Neural cell (in vitro differentiated cells): Measurements from ENCODE around the gene EPHA1. TPM values are rescaled to one million over a fixed set of nuclear protein-coding genes. Genes with fewer than 3 reads are reported as not detected.

Source experiments
- H2AFZ ChIP-seq: fragments of 200-600, 300-800 bp; sonication (generic), shearing (Covaris generic); 2 replicates; pipeline ENCODE4 v1.6.0; 2014; ENCODE audit warnings: low read depth, mild to moderate bottlenecking, antibody characterized with exemption, low read length, moderate library complexity
- H3F3A ChIP-seq: fragments of 200-600 bp; shearing (Covaris generic); 2 replicates; pipeline ENCODE4 v1.6.1; 2016; ENCODE audit warnings: mild to moderate bottlenecking, moderate library complexity, mixed read lengths, antibody characterized with exemption, low read length; ENCODE audit not compliant: insufficient read depth, poor library complexity, severe bottlenecking
- H3K27ac ChIP-seq: fragments of 200-600, 300-800 bp; sonication (generic), shearing (Covaris generic); 2 replicates; pipeline ENCODE4 v1.5.1; 2014; ENCODE audit warnings: mild to moderate bottlenecking, low read length, moderate library complexity
- H3K27me3 ChIP-seq: fragments of 300-800, 200-600 bp; sonication (generic), shearing (Covaris generic); 2 replicates; pipeline ENCODE4 v1.6.0; 2014; ENCODE audit warnings: mild to moderate bottlenecking, low read depth, low read length, moderate library complexity; ENCODE audit not compliant: insufficient read depth
- H3K36me3 ChIP-seq: fragments of 300-800, 200-600 bp; sonication (generic), shearing (Covaris generic); 2 replicates; pipeline ENCODE4 v1.5.1; 2014; ENCODE audit warnings: mild to moderate bottlenecking, antibody characterized with exemption, low read length, moderate library complexity; ENCODE audit not compliant: insufficient read depth
- H3K4me2 ChIP-seq: fragments of 300-800, 200-600 bp; sonication (generic), shearing (Covaris generic); 2 replicates; pipeline ENCODE4 v1.6.0; 2014; ENCODE audit warnings: mild to moderate bottlenecking, low read length
- H3K4me3 ChIP-seq: fragments of 300-800, 200-600 bp; sonication (generic), shearing (Covaris generic); 2 replicates; pipeline ENCODE4 v1.5.1; 2014; ENCODE audit warnings: mild to moderate bottlenecking, low read length, moderate library complexity
- H3K79me2 ChIP-seq: fragments of 200-600 bp; shearing (Covaris generic); replicated peaks from 2 replicates; pipeline ENCODE4 v1.6.0; 2014; ENCODE audit warnings: mild to moderate bottlenecking, low read length, moderate library complexity; ENCODE audit not compliant: insufficient read depth
- H3K9ac ChIP-seq: fragments of 300-800, 200-600 bp; sonication (generic), shearing (Covaris generic); 2 replicates; pipeline ENCODE4 v1.6.1; 2016; ENCODE audit warnings: mild to moderate bottlenecking, low read length, mixed read lengths
- H3K9me2 ChIP-seq: fragments of 200-600 bp; shearing (Covaris generic); 2 replicates; pipeline ENCODE4 v1.6.1; 2016; ENCODE audit warnings: mild to moderate bottlenecking, low read length, mixed read lengths; ENCODE audit not compliant: insufficient read depth
- H3K9me3 ChIP-seq: fragments of 200-600, 300-800 bp; sonication (generic), shearing (Covaris generic); 2 replicates; pipeline ENCODE4 v1.6.1; 2016; ENCODE audit warnings: mild to moderate bottlenecking, mixed run types, low read length, moderate library complexity, mixed read lengths
- H4K20me1 ChIP-seq: fragments of 200-600 bp; shearing (Covaris generic); 2 replicates; pipeline ENCODE4 v1.6.1; 2016; ENCODE audit warnings: mild to moderate bottlenecking, mixed run types; ENCODE audit not compliant: insufficient read depth
- CTCF ChIP-seq: fragments of 450-650 bp; IDR thresholded peaks from 2 replicates; pipeline ENCODE4 v1.5.1; 2014; ENCODE audit warnings: antibody characterized with exemption, mild to moderate bottlenecking, moderate library complexity; ENCODE audit not compliant: poor library complexity, severe bottlenecking
- EP300 ChIP-seq: fragments of 450-650 bp; conservative IDR thresholded peaks from 2 replicates; pipeline ENCODE4 v1.6.1; 2014; ENCODE audit warnings: antibody characterized with exemption, mild to moderate bottlenecking, moderate library complexity; ENCODE audit not compliant: poor library complexity, severe bottlenecking
- EZH2 ChIP-seq: fragments of 200-600, 300-800 bp; shearing (Covaris generic), sonication (generic); IDR thresholded peaks from 2 replicates; pipeline ENCODE4 v1.6.1; 2014; ENCODE audit warnings: antibody characterized with exemption, low read length, borderline replicate concordance, mild to moderate bottlenecking; ENCODE audit not compliant: insufficient read depth, poor library complexity, severe bottlenecking
- MXI1 ChIP-seq: fragments of 450-650 bp; conservative IDR thresholded peaks from 2 replicates; pipeline ENCODE4 v1.6.1; 2014; ENCODE audit warnings: antibody characterized with exemption, mild to moderate bottlenecking; ENCODE audit not compliant: poor library complexity, severe bottlenecking
- POLR2AphosphoS5 ChIP-seq: IDR thresholded peaks from 2 replicates; pipeline ENCODE4 v1.6.1; 2012
- RAD21 ChIP-seq: fragments of 450-650 bp; conservative IDR thresholded peaks from 2 replicates; pipeline ENCODE4 v1.6.1; 2014; ENCODE audit warnings: antibody characterized with exemption, mild to moderate bottlenecking, moderate library complexity
- REST ChIP-seq: IDR thresholded peaks from 2 replicates; pipeline ENCODE4 v1.6.1; 2012; ENCODE audit warnings: borderline replicate concordance
- SMC3 ChIP-seq: fragments of 450-650 bp; conservative IDR thresholded peaks from 2 replicates; pipeline ENCODE4 v1.6.1; 2014; ENCODE audit warnings: antibody characterized with exemption, mild to moderate bottlenecking, moderate library complexity; ENCODE audit not compliant: poor library complexity
- TAF1 ChIP-seq: IDR thresholded peaks from 2 replicates; pipeline ENCODE4 v1.6.1; 2012; ENCODE audit warnings: low read depth
- polyA plus RNA-seq: library from polyadenylated mRNA; depleted of rRNA; stranded (reverse); fragments of >200 nt; gene quantifications from 2 replicates; pipeline ENCODE4 v1.2.3, GENCODE V29; 2014

The EPHA1 gene
- polyA plus RNA-seq, 1 donor from 2014 or later = not detected

GRCh38 chr7:143372070-143372469 is 36.6 kb downstream of the EPHA1 start:
- Histone ChIP-seq H3K9me2 (no peaks in the 10 kb centered on the region), H3K9ac (no peak overlapping the region), H3K4me3 (no peak overlapping the region), H3K27ac (no peak overlapping the region), H3K36me3 (no peaks in the 10 kb centered on the region), H3K9me3 (no peaks in the 10 kb centered on the region), H3K4me2 (no peak overlapping the region), H2AFZ (no peak overlapping the region), H3F3A (no peaks in the 10 kb centered on the region), H3K79me2 (no peaks in the 10 kb centered on the region), H3K27me3 (no peaks in the 10 kb centered on the region), H4K20me1 (no peaks in the 10 kb centered on the region)
- TF ChIP-seq POLR2AphosphoS5 (no peak), EZH2 (no peak), TAF1 (no peak), MXI1 (no peak), SMC3 (no peak), REST (no peak), CTCF (no peak), EP300 (no peak), RAD21 (no peak)

- no peak overlapping the region for H3K9ac ChIP-seq
These were observed 38.7 kb downstream of the EPHA1 start for GRCh38 chr7:143369678-143370651.

More at GRCh38 chr7:143369678-143370651, 38.7 kb downstream of the EPHA1 start:
- H3K9me2 ChIP-seq = no peaks in the 10 kb centered on the region
- no peak overlapping the region for H3K27ac ChIP-seq
- no peaks in the 10 kb centered on the region for H4K20me1 ChIP-seq
- no peak overlapping the region for H2AFZ ChIP-seq
- no peaks in the 10 kb centered on the region for H3K79me2 ChIP-seq
- H3K36me3 ChIP-seq = no peaks in the 10 kb centered on the region
- H3K4me3 ChIP-seq = no peak overlapping the region
- TF ChIP-seq RAD21 = no peak
- TF ChIP-seq EZH2 = no peak
- TF ChIP-seq POLR2AphosphoS5 = no peak
- no peak for TF ChIP-seq SMC3
- TF ChIP-seq EP300 = no peak
- TF ChIP-seq TAF1 = no peak
- no peak for TF ChIP-seq REST
- TF ChIP-seq CTCF = no peak
- TF ChIP-seq MXI1 = no peak
- no peak overlapping the region for H3K4me2 ChIP-seq
- no peaks in the 10 kb centered on the region for H3K9me3 ChIP-seq
- H3F3A ChIP-seq = no peaks in the 10 kb centered on the region
- H3K27me3 ChIP-seq = no peaks in the 10 kb centered on the region
